GM19467 (cell line): ENCODE data around the gene LELP1.
"Not testable (repeated sequence)": the region's sequence is repeated elsewhere in the genome, so short reads cannot be mapped to it uniquely, and the experiment has no call there.

Experiments used
- ATAC-seq: cut with Tn5 transposase; IDR thresholded peaks from one replicate; pipeline ENCODE4 v1.9.1; 2021; ENCODE audit warnings: mild to moderate bottlenecking, moderate library complexity; ENCODE audit not compliant: unreplicated experiment

The LELP1 gene

DNA sequence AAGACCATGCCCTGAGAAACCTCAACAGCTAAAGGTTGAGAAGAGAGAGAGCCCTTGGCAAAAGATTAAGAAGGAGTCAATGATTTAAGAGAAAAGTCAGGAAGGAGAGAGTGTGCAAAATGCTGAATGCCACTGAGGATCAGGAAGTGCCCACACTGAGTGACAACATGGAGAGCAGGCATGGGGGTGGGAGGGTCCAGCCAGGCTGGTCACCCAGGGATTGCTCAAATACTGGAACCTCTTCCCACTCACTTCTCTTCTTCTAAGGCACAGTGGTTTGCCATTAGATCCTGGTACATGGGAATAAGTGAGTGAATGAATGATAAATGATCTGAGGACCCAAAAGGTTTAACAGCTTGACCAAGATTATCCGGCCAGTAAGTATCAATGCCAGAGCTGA lies 25.3 kb downstream of the LELP1 start:
- ATAC-seq: no peak

DNA sequence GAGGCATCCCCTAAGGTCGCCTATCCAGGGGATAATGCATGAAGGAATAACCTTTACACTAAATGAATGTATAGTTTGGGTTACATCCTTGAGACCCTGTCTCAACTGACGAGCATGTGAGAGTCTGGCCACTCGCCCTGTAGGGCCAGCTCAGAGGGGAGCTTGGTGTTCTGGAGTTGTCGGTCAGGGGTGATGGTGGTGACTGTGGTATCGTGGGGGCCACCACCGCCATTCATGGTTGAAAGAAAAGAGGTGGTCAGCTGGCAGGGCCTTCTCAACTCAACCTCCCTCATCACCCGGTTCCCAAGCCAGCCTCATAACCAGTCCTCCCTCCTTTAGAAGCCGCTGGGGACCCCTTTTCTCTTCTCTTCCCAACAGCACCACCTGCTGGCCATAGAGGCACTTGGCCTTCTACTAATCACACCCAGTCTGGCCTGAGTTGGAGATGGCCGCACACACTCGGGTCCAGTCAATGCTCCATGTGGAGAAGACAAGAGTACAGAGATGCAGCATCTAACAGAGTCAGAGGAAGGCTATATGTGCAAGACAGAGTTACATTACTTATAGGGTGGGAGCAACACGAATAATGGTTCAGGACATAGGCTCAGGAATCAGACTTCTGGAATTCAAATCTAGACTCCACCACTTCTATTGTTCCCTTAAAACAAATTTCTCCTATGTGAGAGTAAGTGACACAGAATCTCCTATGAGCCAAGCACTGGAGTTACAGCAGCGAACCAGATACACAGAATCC lies 26.0 kb downstream of the LELP1 start:
- ATAC-seq: not testable (repeated sequence)

DNA sequence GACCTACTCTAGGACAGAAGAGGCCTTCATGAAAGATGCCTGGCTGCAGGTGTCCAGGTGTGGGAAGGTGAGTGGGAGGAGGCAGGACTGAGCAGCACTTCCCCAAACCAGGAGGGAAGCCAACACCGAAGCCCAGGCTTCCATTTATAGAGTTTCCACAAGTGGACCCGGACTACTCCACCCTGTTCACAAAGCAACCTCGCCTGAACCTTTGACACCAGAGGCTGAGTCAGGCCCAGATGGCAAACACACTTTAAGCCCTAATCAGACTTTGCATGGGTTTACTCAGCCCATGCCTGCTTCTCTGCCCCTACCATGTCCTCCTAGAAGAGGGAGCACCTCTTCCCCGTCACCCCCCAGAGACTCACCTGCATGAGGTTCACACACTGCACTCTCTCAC lies 28.1 kb downstream of the LELP1 start:
- ATAC-seq: no peak

DNA sequence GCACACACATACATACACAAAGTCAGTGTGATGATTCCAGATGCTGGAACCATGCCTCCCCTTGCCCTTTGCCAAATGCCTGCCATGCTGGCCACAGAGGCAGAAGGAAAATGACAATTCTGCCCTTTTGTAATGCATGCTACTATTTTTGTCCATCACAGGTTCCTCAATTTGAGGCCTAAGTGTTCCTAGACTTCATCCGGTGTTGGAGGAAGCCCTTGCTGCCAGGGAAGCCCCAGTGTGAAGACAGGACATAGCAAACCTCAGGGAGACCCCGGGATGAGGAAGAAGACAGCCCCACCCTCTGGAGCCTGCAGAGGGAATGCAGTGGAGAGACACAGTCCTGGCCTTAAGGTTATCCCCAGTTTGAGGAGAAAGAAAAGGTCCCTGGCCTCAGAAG lies 28.6 kb downstream of the LELP1 start:
- no peak for ATAC-seq

DNA sequence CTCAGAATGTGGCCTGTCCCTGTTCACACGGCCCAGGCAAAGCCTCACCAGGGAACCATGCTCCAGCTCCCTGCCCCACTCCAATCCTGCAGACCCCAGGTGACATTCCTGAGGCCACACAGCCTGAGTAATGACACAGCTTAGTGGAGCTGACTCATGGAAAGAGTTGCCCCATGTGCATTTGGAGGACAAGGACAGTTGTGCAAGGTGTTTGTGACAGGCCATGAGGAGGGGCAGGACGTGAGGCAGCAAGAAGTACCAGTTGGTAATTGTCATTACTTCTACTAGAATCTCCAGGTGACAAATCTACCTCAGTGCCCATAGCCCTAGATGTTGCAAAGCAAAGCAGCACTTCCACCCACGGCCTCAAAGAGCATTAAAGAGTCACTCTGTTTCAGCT lies 29.3 kb downstream of the LELP1 start:
- no peak for ATAC-seq

DNA sequence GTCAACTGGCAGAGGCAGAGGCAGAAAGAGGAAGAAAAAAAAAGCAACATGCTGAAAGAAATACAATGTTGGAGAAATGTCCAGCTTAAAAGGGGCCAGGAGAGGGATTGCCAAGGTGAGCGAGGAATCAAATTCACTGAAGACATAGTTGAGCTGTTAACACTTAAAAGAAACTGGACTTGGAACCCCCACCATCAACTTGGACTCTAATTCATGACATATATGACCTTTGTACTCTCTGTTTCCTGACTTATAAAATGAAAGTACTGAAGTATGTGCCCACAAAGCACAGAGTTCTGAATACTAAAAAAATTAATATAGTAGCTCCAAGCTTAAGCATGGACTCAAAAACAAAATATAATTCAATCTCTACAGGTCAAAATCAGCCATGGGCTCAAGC lies 30.2 kb downstream of the LELP1 start:
- ATAC-seq: no peak

DNA sequence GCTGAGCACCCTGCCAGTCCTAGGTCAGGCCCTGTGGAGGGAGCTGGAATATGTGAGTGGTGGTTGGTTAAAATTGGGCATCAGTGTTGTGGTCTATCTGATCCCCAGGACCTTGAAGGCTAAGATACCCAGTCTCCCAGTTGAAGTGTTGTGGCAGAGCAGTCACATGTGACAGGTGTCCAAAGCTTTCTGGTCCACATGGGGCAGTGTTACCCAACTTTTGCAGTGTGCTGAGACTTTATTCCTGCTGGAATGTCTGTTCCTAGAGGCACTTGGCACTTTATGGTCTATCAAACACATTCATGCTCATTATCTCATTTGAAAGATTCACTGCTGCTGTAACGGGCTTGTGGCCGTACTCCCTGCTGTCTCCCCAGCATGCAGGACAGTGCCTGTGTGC lies 35.3 kb downstream of the LELP1 start:
- ATAC-seq: no peak

DNA sequence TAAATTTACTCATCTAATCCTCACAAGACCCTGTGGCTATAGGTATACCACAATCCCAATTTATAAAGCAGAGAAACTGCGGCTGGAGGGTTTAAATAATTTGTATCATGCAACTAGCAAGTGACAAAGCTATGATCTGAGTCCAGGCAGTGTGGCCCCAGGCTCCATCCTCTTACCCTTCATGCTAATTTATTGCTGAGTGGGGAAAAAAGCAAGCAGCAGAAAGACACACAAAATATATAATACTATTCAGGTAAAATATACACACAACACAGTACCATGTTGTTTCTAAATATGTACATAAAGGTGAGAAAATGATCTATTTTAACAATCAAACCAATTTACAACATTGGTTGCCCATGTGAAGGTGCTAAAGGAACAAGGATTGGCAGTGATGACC lies 38.9 kb downstream of the LELP1 start:
- ATAC-seq: no peak

DNA sequence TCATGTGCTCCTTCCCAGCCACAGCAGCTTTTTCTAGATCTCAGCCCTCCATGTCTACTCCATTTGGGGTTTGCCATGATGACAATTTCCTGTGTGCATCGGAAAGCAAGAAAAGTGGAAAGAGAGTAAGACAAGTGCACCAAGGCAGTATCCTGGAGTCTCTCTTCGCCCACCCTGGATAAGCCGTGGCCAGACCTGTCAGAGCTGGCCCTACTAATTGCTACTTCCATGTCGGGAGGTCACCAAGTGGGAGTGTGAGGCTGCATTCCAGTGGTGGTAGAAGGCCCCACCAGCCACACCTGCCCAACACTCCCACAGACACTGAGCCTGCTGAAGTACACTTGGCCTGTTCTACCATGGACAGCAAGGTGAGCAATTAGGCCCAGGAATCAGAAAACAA lies 42.2 kb downstream of the LELP1 start:
- no peak for ATAC-seq

DNA sequence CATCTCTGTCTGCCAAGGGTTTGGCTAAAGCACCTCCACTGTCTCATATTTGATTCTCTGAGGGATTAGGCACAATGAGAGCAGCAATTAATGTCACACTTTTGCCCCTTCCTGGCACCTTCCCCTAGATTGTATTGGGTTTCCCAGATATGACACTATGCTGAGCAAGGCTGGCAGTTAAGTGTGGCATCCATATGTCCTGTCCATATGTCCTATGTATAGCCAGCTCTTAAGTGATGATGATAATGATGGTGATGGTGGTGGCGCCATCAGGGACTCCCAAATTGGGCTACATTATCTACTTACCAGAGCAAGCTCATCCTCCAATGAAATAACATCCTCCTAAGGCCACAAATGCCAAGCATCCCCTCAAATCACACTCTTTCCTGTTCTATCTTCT lies 42.8 kb downstream of the LELP1 start:
- no peak for ATAC-seq

DNA sequence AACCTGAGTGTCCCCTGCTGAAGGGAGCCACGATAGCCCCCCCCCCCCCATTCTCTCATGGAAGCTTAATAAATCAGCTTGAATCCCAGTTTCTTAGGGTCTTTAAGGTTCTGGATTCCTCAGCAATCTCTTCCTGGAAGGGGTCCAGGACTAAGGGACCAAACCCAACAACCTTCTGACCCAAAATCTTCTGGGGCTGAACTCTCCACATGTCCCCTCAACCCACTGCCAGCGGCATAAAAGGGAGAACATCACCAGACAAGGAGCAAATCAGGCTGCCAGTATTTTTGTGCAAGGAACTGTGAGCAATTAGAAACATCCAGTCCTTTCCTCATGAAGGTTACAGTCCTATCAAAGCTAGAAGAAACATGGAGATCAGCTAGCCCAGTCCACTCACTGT lies 43.6 kb downstream of the LELP1 start:
- no peak for ATAC-seq

DNA sequence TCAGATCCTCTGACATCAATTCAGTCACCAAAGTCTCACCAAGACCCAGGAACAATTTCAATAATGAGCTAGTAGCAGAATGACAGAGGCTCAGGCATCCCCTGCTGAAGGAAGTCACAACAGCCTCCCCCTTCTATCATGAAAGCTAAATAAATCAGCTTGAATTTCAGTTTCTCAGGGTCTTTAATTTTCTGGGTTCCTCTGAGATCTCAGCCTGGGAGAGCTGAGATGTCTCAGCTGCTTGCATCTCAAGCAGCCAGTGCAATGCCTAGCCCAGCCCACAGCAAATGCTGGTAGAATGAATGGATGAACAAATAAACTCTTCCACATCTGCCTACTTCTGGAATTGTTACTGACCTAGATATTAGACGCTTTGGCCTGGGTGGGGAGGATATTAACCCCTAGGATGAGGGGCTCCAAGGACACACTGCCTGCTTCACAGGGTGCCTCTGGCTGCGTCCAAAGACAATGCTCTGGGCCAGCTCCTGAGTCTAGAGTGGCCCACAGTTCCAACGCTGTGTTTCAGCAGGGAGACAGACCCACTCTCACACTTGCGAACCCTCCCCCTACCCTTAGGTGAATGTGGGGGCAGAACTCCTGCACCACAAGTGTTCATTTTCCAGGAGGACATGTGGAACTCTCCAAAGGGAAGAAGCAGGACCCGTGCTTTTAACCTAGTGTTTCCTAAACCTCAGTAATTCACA lies 45.1 kb downstream of the LELP1 start:
- ATAC-seq: no peak

DNA sequence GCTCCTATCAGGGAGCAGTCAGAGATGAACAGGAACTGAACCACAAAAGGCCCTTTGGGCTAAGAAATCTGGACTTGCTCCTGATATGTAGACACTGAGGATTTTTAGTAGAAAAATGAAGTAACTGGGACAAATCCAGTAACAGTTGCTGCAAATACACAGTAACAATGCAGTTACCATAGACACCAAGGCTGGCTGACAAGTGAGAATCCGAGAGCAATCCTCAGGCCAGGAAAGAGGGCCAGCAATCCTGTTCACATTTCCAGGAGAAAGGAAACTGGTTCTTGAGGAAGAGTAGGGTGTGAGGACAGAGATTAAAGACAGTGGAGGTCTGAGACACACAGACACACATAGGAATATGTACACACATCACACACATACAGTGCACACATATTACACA lies 46.9 kb downstream of the LELP1 start:
- ATAC-seq: no peak

DNA sequence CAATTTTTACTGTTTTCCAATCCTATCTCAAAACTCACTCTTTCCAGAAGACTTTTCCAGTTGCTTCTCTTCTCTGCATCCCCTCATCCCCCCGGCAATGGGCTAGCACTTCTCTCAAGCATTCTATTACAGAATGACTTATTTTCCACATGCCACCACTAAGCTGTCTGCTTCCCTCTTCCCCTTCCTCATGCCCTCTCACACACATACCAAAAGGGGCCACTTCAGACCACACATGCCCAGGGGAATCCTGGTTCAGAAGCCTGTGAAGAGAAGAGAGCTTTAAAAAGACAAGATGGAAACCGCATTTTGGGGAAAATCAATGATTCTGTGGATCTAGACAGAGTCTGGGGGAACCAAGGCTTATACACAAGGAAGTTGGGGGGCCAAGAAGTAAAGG lies 47.9 kb downstream of the LELP1 start:
- ATAC-seq: no peak

DNA sequence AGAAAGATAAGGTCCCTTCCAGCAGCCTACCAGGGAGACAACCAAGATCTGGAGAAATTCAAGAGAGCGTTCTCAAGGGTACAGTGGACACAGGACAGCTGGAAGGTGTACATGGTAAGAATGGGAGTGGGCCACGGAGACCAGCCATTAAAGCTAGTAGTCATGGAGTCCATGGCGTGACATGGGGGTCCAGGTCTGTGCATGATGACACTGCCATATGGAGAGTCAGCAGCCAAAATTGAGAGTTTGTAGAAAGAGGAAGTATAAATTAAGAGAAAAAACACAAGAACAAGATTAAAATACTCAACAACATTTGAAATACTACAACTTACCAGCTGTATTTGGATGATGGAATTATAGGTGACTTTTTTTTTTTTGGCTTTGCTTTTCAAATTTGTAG lies 48.3 kb downstream of the LELP1 start:
- no peak for ATAC-seq

DNA sequence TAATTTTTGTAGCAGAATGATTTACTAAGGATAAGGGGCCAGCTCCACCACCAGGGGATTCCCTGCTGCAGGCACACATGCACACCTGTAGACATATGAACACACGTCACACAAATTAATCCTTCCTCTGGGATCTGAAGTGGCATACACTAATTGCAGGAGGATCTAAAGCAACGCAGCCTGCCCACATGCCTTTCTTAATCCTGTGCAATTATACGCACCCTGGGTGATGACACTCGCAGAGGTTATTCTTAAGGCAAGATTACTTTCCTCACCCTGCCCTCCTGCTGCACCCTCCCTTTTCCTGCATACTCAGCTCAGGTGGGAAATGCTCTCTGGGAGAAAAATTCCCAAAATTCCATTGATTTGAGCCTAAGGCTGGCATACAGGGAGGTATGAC lies 48.8 kb downstream of the LELP1 start:
- no peak for ATAC-seq

DNA sequence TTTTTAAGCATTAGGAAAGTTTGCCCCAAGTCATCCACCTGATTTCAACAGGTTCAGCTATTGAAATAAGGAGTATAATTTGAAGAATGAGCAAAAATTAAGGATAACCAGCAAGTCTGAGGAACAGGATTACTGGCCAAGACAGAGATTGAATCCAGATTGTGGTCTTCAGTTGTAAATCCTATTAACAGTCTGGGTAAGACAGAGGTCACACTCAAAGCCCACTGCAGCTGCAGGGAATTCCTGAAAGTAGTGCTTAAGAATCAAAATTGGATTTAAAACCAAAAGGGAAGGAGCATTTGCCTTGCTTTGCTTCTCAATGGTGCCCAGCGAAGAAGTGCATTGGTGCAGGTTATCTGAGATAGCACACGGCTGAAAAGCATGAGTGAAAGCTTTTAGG lies 49.8 kb downstream of the LELP1 start:
- no peak for ATAC-seq

DNA sequence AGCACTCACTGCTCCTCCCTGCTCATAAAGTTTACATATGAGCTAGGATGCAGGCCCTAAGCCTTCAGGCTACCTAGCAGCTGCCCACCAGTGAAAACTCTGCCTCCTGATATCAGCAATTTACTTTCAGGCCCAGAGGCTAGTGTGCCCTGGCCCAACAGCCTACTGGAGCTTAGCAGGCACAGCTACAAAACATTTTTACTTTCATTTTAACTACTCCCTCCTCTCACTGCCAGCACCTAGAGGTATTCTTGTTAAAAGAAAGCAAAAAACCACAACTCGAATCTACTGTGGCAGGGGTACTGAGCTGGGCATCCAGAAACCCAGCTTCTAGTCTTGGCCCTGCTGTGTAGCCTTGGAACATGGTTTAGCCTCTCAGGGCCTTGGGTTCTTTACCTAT lies 50.5 kb downstream of the LELP1 start:
- no peak for ATAC-seq
